ENCODE results near the gene SIAH1.

Gene SIAH1

GRCh38 chr16:48347191-48347865, 37.9 kb downstream of the SIAH1 start:
- no peak for DNase-seq (ENCODE audit: low read depth)
- no peak overlapping the region for H3K4me3 ChIP-seq (replicated peaks; ENCODE audit: low read depth, low read length)
- no peak for TF ChIP-seq CTCF (IDR thresholded peaks at IDR 0.05; ENCODE audit: low read length, missing control alignments)

GRCh38 chr16:48342591-48342990, 42.6 kb downstream of the SIAH1 start:
- no peak for TF ChIP-seq CTCF (IDR thresholded peaks at IDR 0.05; ENCODE audit: low read length, missing control alignments)
- no peak overlapping the region for H3K4me3 ChIP-seq (replicated peaks; ENCODE audit: low read depth, low read length)
- no peak for DNase-seq (ENCODE audit: low read depth)

- no peak for TF ChIP-seq CTCF (IDR thresholded peaks at IDR 0.05; ENCODE audit: low read length, missing control alignments)
- DNase-seq (ENCODE audit: low read depth): no peak
- H3K4me3 ChIP-seq (replicated peaks; ENCODE audit: low read depth, low read length): no peak overlapping the region
Measured at GRCh38 chr16:48340054-48340453, 45.2 kb downstream of the SIAH1 start.

- no peak overlapping the region for H3K4me3 ChIP-seq (replicated peaks; ENCODE audit: low read depth, low read length)
- no peak for TF ChIP-seq CTCF (IDR thresholded peaks at IDR 0.05; ENCODE audit: low read length, missing control alignments)
Measured at GRCh38 chr16:48335961-48336360, 49.3 kb downstream of the SIAH1 start.

GRCh38 chr16:48334325-48334724, 50.9 kb downstream of the SIAH1 start:
- no peak overlapping the region for H3K4me3 ChIP-seq (replicated peaks; ENCODE audit: low read depth, low read length)
- TF ChIP-seq CTCF (IDR thresholded peaks at IDR 0.05; ENCODE audit: low read length, missing control alignments): no peak
- no peak for DNase-seq (ENCODE audit: low read depth)

More at GRCh38 chr16:48335961-48336360, 49.3 kb downstream of the SIAH1 start:
- DNase-seq (ENCODE audit: low read depth): peak; percentile 57

GRCh38 chr16:48332978-48333377, 52.2 kb downstream of the SIAH1 start:
- no peak for TF ChIP-seq CTCF (IDR thresholded peaks at IDR 0.05; ENCODE audit: low read length, missing control alignments)

GRCh38 chr16:48330841-48331192, 54.4 kb downstream of the SIAH1 start:
- DNase-seq (ENCODE audit: low read depth): no peak
- TF ChIP-seq CTCF (IDR thresholded peaks at IDR 0.05; ENCODE audit: low read length, missing control alignments): no peak
- no peak overlapping the region for H3K4me3 ChIP-seq (replicated peaks; ENCODE audit: low read depth, low read length)

More at GRCh38 chr16:48332978-48333377, 52.2 kb downstream of the SIAH1 start:
- no peak overlapping the region for H3K4me3 ChIP-seq (replicated peaks; ENCODE audit: low read depth, low read length)
- DNase-seq (ENCODE audit: low read depth): no peak
